Fibroblast of lung (primary cell): ENCODE measurements around the gene FBXW5. TPM values are rescaled to one million over a fixed set of nuclear protein-coding genes. Genes with fewer than 3 reads are reported as not detected.

ENCODE experiments used
- DNase-seq, 2 donors: peaks; one replicate each; pipeline versions ENCODE4 v3.0.0 to v3.0.0-alpha.2; 2010; ENCODE audit warnings: low read depth in 2 of 2
- H2AFZ ChIP-seq: 2 replicates; pipeline ENCODE4 v1.5.1; 2012; ENCODE audit warnings: low read length, control low read depth, inconsistent platforms
- H3K27ac ChIP-seq: 2 replicates; pipeline ENCODE4 v1.5.1; 2011; ENCODE audit warnings: low read length, control low read depth; ENCODE audit not compliant: insufficient read depth
- H3K27me3 ChIP-seq: 2 replicates; pipeline ENCODE4 v1.5.1; 2011; ENCODE audit warnings: mild to moderate bottlenecking, low read length; ENCODE audit not compliant: control insufficient read depth, insufficient read depth
- H3K36me3 ChIP-seq: 2 replicates; pipeline ENCODE4 v1.5.1; 2011; ENCODE audit warnings: low read length; ENCODE audit not compliant: control insufficient read depth, insufficient read depth
- H3K4me1 ChIP-seq: 2 replicates; pipeline ENCODE4 v1.5.1; 2011; ENCODE audit warnings: low read length; ENCODE audit not compliant: control insufficient read depth, insufficient read depth; ENCODE audit errors: extremely low read depth
- H3K4me2 ChIP-seq: 2 replicates; pipeline ENCODE4 v1.5.1; 2011; ENCODE audit warnings: low read length, control low read depth; ENCODE audit not compliant: insufficient read depth; ENCODE audit errors: extremely low read depth
- H3K4me3 ChIP-seq, 4 experiments: fragments of 200-600 bp in 1 of 4; sonication (generic) in 1 of 4; replicated peaks in 1 of 4; 2 replicates each; pipeline ENCODE4 v1.5.1; 2011 to 2016; ENCODE audit warnings: low read length in 4 of 4, low read depth in 3 of 4, mild to moderate bottlenecking in 3 of 4, control low read depth in 2 of 4, inconsistent platforms in 1 of 4, mixed read lengths in 1 of 4; ENCODE audit not compliant: insufficient read depth in 1 of 4; ENCODE audit errors: control extremely low read depth in 1 of 4
- H3K79me2 ChIP-seq: 2 replicates; pipeline ENCODE4 v1.5.1; 2012; ENCODE audit warnings: mild to moderate bottlenecking, low read length, inconsistent platforms; ENCODE audit not compliant: control insufficient read depth, insufficient read depth
- H3K9ac ChIP-seq: 2 replicates; pipeline ENCODE4 v1.5.1; 2011; ENCODE audit warnings: mild to moderate bottlenecking, low read length, control low read depth; ENCODE audit not compliant: insufficient read depth
- H3K9me3 ChIP-seq: 2 replicates; pipeline ENCODE4 v1.5.1; 2012; ENCODE audit warnings: low read depth, low read length; ENCODE audit not compliant: control insufficient read depth, insufficient read depth
- H4K20me1 ChIP-seq: 2 replicates; pipeline ENCODE4 v1.5.1; 2011; ENCODE audit warnings: low read length; ENCODE audit not compliant: control insufficient read depth, insufficient read depth; ENCODE audit errors: extremely low read depth
- CTCF ChIP-seq, 2 donors: IDR thresholded peaks in 1 of 2; conservative IDR thresholded peaks in 1 of 2; 1 replicate in 1 of 2; 2 replicates in 1 of 2; pipeline ENCODE4 v1.5.1; 2011 to 2012; ENCODE audit warnings: low read length in 2 of 2, control low read depth in 1 of 2, inconsistent platforms in 1 of 2, low read depth in 1 of 2, mild to moderate bottlenecking in 1 of 2
- EZH2 ChIP-seq: IDR thresholded peaks from 2 replicates; pipeline ENCODE4 v1.5.1; 2012; ENCODE audit warnings: low read length, control low read depth, mild to moderate bottlenecking; ENCODE audit errors: missing control alignments
- polyA plus RNA-seq, 2 donors: library from polyadenylated mRNA; depleted of rRNA in 1 of 2; stranded (reverse) in 1 of 2; unstranded in 1 of 2; fragments of >200 nt; gene quantifications; 2 replicates each; pipeline ENCODE4 v1.2.1, GENCODE V29; 2011 to 2012; ENCODE audit warnings: missing spikeins in 1 of 2
- total RNA-seq: library from RNA; depleted of rRNA; stranded (reverse); fragments of >200 nt; gene quantifications from 2 replicates; pipeline ENCODE4 v1.2.1, GENCODE V29; 2014

The FBXW5 gene
- total and polyA plus RNA-seq, 2 donors (not counting 1 experiment from before 2014, with no cell fraction given), result 31.3 to 166 TPM

GRCh38 chr9:136913701-136914438 lies 30.7 kb downstream of the FBXW5 start:
- DNase-seq, result no peak
- no peaks in the 10 kb centered on the region for H3K4me1 ChIP-seq
- no peak for TF ChIP-seq CTCF (conservative IDR thresholded peaks at IDR 0.05 in 1 of 2, IDR thresholded peaks at IDR 0.05 in 1 of 2; ENCODE audit: low read depth in 1 of 2, low read length in 2 of 2)
- no peak for TF ChIP-seq EZH2
- H3K79me2 ChIP-seq, result no peaks in the 10 kb centered on the region
- H3K4me3 ChIP-seq, result no peak overlapping the region
- no peak overlapping the region for H3K4me2 ChIP-seq
- H3K36me3 ChIP-seq, result peaks cover 23% of the 10 kb centered on the region
- no peak overlapping the region for H2AFZ ChIP-seq
- H3K27me3 ChIP-seq, result no peaks in the 10 kb centered on the region
- H3K9me3 ChIP-seq, result no peaks in the 10 kb centered on the region
- H3K27ac ChIP-seq, result no peak overlapping the region
- no peak overlapping the region for H3K9ac ChIP-seq
- H4K20me1 ChIP-seq, result no peaks in the 10 kb centered on the region

- H2AFZ ChIP-seq, result no peak overlapping the region
- no peaks in the 10 kb centered on the region for H4K20me1 ChIP-seq
- H3K27ac ChIP-seq, result no peak overlapping the region
- no peaks in the 10 kb centered on the region for H3K9me3 ChIP-seq
- TF ChIP-seq EZH2 (no peak), CTCF (conservative IDR thresholded peaks at IDR 0.05 in 1 of 2, IDR thresholded peaks at IDR 0.05 in 1 of 2; ENCODE audit: low read depth in 1 of 2, low read length in 2 of 2) (no peak)
- H3K4me1 ChIP-seq, result no peaks in the 10 kb centered on the region
- no peak for DNase-seq
- H3K27me3 ChIP-seq, result no peaks in the 10 kb centered on the region
- H3K79me2 ChIP-seq, result no peaks in the 10 kb centered on the region
- H3K36me3 ChIP-seq, result peaks cover 16% of the 10 kb centered on the region
- no peak overlapping the region for H3K4me3 ChIP-seq
- H3K9ac ChIP-seq, result no peak overlapping the region
- no peak overlapping the region for H3K4me2 ChIP-seq
These were observed 33.7 kb downstream of the FBXW5 start for GRCh38 chr9:136910901-136911245.

GRCh38 chr9:136910197-136910900 lies 34.2 kb downstream of the FBXW5 start:
- Histone ChIP-seq H3K4me3 (no peak overlapping the region), H3K9ac (no peak overlapping the region), H3K4me1 (no peaks in the 10 kb centered on the region), H3K36me3 (peaks cover 14% of the 10 kb centered on the region), H3K9me3 (no peaks in the 10 kb centered on the region), H3K27me3 (no peaks in the 10 kb centered on the region), H3K4me2 (no peak overlapping the region), H3K27ac (no peak overlapping the region), H2AFZ (no peak overlapping the region), H4K20me1 (no peaks in the 10 kb centered on the region), H3K79me2 (no peaks in the 10 kb centered on the region)
- TF ChIP-seq EZH2 (no peak), CTCF (conservative IDR thresholded peaks at IDR 0.05 in 1 of 2, IDR thresholded peaks at IDR 0.05 in 1 of 2; ENCODE audit: low read depth in 1 of 2, low read length in 2 of 2) (no peak)
- no peak for DNase-seq
